Measurements from ENCODE around the gene EEFSEC.

Gene EEFSEC

GRCh38 chr3:128322030-128323022 lies 169.0 kb downstream of the EEFSEC start:
- no peaks in the 10 kb centered on the region for H3K36me3 ChIP-seq (ENCODE audit: control insufficient read depth, low read depth, low read length)
- no peak overlapping the region for H3K27ac ChIP-seq (ENCODE audit: low read length)
- no peaks in the 10 kb centered on the region for H3K9me3 ChIP-seq (ENCODE audit: control insufficient read depth, low read depth, low read length)
- no peaks in the 10 kb centered on the region for H3K4me1 ChIP-seq (ENCODE audit: control insufficient read depth, low read depth, low read length)
- H3K9ac ChIP-seq (ENCODE audit: low read length): no peak overlapping the region
- no peaks in the 10 kb centered on the region for H3K27me3 ChIP-seq (ENCODE audit: control insufficient read depth, insufficient read depth, low read length)
- H3K4me3 ChIP-seq (ENCODE audit: low read length): no peak overlapping the region

DNA sequence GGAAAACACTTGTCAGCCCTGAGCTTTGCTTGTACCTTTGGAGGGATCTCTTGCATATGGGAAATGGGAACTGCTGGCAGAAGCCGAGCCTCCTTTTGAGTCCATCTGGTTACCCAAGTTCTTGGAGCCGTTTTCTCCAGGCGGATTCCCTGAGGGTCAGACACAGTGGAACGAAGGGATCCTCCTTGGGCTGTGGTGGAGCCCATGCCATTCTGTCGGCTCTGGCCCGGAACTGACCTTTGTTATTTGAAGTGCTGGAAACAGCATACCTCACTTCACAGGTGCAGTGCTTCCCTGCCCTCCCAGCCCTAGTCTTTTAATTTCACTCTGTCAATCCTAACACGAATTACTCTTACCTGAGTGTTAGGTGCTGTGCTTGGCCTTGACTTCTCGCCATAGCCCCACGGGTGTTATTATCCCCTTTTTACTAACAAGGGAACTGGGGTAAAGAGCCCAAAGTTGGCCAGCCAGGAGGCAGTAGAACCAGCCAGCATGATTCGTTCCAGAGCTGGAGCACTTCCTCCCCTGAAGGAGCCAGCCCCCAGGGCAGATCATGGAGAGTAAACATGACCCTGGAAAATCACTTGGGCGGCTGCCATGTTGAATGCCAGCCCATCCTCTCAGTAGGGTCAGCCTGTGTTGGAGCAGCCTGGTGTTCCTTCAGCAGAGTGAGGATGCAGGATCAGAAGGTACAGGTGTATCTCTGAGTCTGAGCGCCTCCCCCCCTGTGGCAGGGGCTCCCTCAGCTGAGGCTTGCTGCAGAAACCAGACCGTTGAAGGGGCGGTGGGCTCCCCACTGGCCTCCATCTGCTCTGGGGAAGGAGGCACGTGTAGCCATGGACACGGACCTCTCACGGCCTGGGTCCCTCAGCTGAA lies 170.2 kb downstream of the EEFSEC start:
- Histone ChIP-seq H3K27ac (ENCODE audit: low read length) (no peak overlapping the region), H3K4me1 (ENCODE audit: control insufficient read depth, low read depth, low read length) (no peaks in the 10 kb centered on the region), H3K36me3 (ENCODE audit: control insufficient read depth, low read depth, low read length) (no peaks in the 10 kb centered on the region), H3K4me3 (ENCODE audit: low read length) (no peak overlapping the region), H3K9ac (ENCODE audit: low read length) (no peak overlapping the region), H3K9me3 (ENCODE audit: control insufficient read depth, low read depth, low read length) (no peaks in the 10 kb centered on the region), H3K27me3 (ENCODE audit: control insufficient read depth, insufficient read depth, low read length) (no peaks in the 10 kb centered on the region)

GRCh38 chr3:128324911-128325592 lies 171.8 kb downstream of the EEFSEC start:
- no peak overlapping the region for H3K9ac ChIP-seq (ENCODE audit: low read length)
- no peak overlapping the region for H3K4me3 ChIP-seq (ENCODE audit: low read length)
- no peak overlapping the region for H3K27ac ChIP-seq (ENCODE audit: low read length)
- H3K9me3 ChIP-seq (ENCODE audit: control insufficient read depth, low read depth, low read length): no peaks in the 10 kb centered on the region
- H3K4me1 ChIP-seq (ENCODE audit: control insufficient read depth, low read depth, low read length): no peaks in the 10 kb centered on the region
- H3K27me3 ChIP-seq (ENCODE audit: control insufficient read depth, insufficient read depth, low read length): no peaks in the 10 kb centered on the region
- H3K36me3 ChIP-seq (ENCODE audit: control insufficient read depth, low read depth, low read length): no peaks in the 10 kb centered on the region

GRCh38 chr3:128326051-128326823 lies 173.0 kb downstream of the EEFSEC start:
- H3K27ac ChIP-seq (ENCODE audit: low read length): no peak overlapping the region
- no peak overlapping the region for H3K9ac ChIP-seq (ENCODE audit: low read length)
- no peaks in the 10 kb centered on the region for H3K4me1 ChIP-seq (ENCODE audit: control insufficient read depth, low read depth, low read length)
- H3K36me3 ChIP-seq (ENCODE audit: control insufficient read depth, low read depth, low read length): no peaks in the 10 kb centered on the region
- no peaks in the 10 kb centered on the region for H3K9me3 ChIP-seq (ENCODE audit: control insufficient read depth, low read depth, low read length)
- H3K27me3 ChIP-seq (ENCODE audit: control insufficient read depth, insufficient read depth, low read length): no peaks in the 10 kb centered on the region
- no peak overlapping the region for H3K4me3 ChIP-seq (ENCODE audit: low read length)

GRCh38 chr3:128327606-128328031 lies 174.3 kb downstream of the EEFSEC start:
- Histone ChIP-seq H3K27ac (ENCODE audit: low read length) (no peak overlapping the region), H3K36me3 (ENCODE audit: control insufficient read depth, low read depth, low read length) (no peaks in the 10 kb centered on the region), H3K4me1 (ENCODE audit: control insufficient read depth, low read depth, low read length) (no peaks in the 10 kb centered on the region), H3K27me3 (ENCODE audit: control insufficient read depth, insufficient read depth, low read length) (no peaks in the 10 kb centered on the region), H3K9ac (ENCODE audit: low read length) (no peak overlapping the region), H3K9me3 (ENCODE audit: control insufficient read depth, low read depth, low read length) (no peaks in the 10 kb centered on the region), H3K4me3 (ENCODE audit: low read length) (no peak overlapping the region)

DNA sequence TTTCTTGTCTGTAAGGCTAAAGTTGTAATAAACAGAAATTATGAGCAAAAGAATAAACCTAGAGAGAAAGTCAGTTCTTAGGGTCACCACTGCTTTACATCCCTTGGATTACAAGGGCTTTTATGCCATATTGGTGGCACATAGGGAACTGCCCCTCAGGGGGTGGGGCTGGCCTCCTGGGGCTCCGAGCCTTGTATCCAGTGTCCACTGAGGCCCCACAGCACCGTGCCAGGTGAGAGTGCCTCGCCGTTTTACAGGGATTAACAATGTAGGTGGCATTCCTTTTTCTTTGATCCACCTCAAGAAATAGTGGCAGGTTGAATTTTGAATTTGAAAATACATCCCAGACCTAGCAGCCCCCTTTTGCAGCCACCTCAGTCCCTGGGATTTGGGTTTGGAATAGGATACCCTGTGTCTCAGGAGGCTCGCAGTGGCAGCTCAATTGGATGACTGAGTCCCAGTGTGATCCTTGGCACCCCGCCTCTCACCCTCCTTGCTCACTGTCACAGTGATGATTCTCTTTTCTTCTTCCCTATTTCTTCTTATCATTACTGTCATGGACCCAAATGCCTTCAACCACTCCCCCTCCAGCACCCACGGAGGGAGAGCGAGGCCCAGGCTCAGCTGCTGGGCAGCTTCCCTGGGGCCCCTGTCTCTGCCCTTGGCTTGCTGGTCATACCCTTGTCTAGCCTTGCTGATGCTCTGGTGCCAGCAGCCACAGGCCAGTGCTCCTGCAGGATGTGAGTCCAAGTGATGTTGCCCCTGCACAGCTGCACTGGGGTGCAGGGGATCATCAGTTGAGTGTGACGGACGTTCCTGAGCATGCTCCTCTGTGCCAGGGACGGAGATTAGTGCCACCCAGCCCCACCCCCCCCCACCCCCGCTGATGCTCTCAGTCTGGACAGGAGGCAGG lies 175.5 kb downstream of the EEFSEC start:
- H3K27ac ChIP-seq (ENCODE audit: low read length): no peak overlapping the region
- no peaks in the 10 kb centered on the region for H3K27me3 ChIP-seq (ENCODE audit: control insufficient read depth, insufficient read depth, low read length)
- H3K4me3 ChIP-seq (ENCODE audit: low read length): no peak overlapping the region
- no peaks in the 10 kb centered on the region for H3K9me3 ChIP-seq (ENCODE audit: control insufficient read depth, low read depth, low read length)
- no peaks in the 10 kb centered on the region for H3K4me1 ChIP-seq (ENCODE audit: control insufficient read depth, low read depth, low read length)
- H3K9ac ChIP-seq (ENCODE audit: low read length): no peak overlapping the region
- H3K36me3 ChIP-seq (ENCODE audit: control insufficient read depth, low read depth, low read length): no peaks in the 10 kb centered on the region

GRCh38 chr3:128329491-128330213 lies 176.4 kb downstream of the EEFSEC start:
- Histone ChIP-seq H3K4me1 (ENCODE audit: control insufficient read depth, low read depth, low read length) (no peaks in the 10 kb centered on the region), H3K9me3 (ENCODE audit: control insufficient read depth, low read depth, low read length) (no peaks in the 10 kb centered on the region), H3K4me3 (ENCODE audit: low read length) (no peak overlapping the region), H3K9ac (ENCODE audit: low read length) (no peak overlapping the region), H3K36me3 (ENCODE audit: control insufficient read depth, low read depth, low read length) (no peaks in the 10 kb centered on the region), H3K27ac (ENCODE audit: low read length) (no peak overlapping the region), H3K27me3 (ENCODE audit: control insufficient read depth, insufficient read depth, low read length) (no peaks in the 10 kb centered on the region)

DNA sequence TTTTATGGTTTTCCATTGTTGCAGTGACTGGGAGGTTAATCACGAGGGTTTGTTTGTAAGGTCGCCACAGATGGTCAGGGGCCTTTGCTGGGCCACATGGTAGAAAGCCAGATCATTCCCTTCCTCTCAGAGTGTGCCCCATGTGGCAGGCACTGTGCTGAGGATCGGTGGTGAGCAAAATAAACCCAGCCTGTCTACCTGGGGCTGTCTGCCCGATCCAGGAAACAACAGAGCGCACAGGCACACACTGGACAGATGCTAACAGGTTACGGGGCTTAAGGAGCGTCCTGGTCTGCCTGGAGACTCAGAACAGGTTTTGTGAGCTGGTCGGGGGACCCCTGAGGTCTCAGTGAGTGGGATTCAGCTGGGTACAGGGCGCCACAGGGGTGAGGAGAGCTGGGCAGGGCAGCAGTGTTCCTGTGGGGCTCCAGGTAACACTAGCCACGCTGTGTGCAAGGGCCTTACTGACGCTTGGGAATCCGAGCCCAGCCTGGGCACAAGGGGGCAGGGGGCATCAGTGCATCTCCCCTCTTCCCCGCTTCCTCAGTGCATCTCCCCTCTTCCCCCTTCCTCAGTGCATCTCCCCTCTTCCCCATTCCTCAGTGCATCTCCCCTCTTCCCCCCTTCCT lies 177.0 kb downstream of the EEFSEC start:
- Histone ChIP-seq H3K36me3 (ENCODE audit: control insufficient read depth, low read depth, low read length) (no peaks in the 10 kb centered on the region), H3K27ac (ENCODE audit: low read length) (no peak overlapping the region), H3K9ac (ENCODE audit: low read length) (no peak overlapping the region)

GRCh38 chr3:128334086-128334645 lies 180.9 kb downstream of the EEFSEC start:
- Histone ChIP-seq H3K36me3 (ENCODE audit: control insufficient read depth, low read depth, low read length) (no peaks in the 10 kb centered on the region), H3K27me3 (ENCODE audit: control insufficient read depth, insufficient read depth, low read length) (no peaks in the 10 kb centered on the region), H3K27ac (ENCODE audit: low read length) (no peak overlapping the region), H3K9ac (ENCODE audit: low read length) (no peak overlapping the region), H3K9me3 (ENCODE audit: control insufficient read depth, low read depth, low read length) (no peaks in the 10 kb centered on the region), H3K4me1 (ENCODE audit: control insufficient read depth, low read depth, low read length) (peaks cover 9% of the 10 kb centered on the region), H3K4me3 (ENCODE audit: low read length) (no peak overlapping the region)

More for the DNA sequence above, 177.0 kb downstream of the EEFSEC start:
- no peak overlapping the region for H3K4me3 ChIP-seq (ENCODE audit: low read length)
- no peaks in the 10 kb centered on the region for H3K9me3 ChIP-seq (ENCODE audit: control insufficient read depth, low read depth, low read length)
- no peaks in the 10 kb centered on the region for H3K27me3 ChIP-seq (ENCODE audit: control insufficient read depth, insufficient read depth, low read length)
- H3K4me1 ChIP-seq (ENCODE audit: control insufficient read depth, low read depth, low read length): peaks cover 2% of the 10 kb centered on the region

Data from iPS-18a (cell line).